ENCODE measurements around the gene RPS6KB1. TPM values are rescaled to one million over a fixed set of nuclear protein-coding genes. Genes with fewer than 3 reads are reported as not detected.
"Not testable (repeated sequence)": the region's sequence is repeated elsewhere in the genome, so short reads cannot be mapped to it uniquely, and the experiment has no call there.

The RPS6KB1 gene
- total RNA-seq, 1 donor from 2014 or later: 38.6 TPM

DNA sequence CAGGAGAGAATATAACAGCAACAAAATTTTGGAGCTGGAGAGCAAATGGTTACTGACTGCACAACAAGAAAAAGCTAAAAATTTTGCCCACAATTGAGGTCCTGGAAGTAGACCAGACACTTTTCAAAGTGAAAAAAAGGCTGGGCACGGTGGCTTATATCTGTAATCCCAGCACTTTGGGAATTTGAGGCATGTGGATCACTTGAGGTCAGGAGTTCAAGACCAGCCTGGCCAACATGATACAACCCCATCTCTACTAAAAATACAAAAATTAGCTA, 23.0 kb upstream of the RPS6KB1 start:
- TF ChIP-seq, protein P1, sequence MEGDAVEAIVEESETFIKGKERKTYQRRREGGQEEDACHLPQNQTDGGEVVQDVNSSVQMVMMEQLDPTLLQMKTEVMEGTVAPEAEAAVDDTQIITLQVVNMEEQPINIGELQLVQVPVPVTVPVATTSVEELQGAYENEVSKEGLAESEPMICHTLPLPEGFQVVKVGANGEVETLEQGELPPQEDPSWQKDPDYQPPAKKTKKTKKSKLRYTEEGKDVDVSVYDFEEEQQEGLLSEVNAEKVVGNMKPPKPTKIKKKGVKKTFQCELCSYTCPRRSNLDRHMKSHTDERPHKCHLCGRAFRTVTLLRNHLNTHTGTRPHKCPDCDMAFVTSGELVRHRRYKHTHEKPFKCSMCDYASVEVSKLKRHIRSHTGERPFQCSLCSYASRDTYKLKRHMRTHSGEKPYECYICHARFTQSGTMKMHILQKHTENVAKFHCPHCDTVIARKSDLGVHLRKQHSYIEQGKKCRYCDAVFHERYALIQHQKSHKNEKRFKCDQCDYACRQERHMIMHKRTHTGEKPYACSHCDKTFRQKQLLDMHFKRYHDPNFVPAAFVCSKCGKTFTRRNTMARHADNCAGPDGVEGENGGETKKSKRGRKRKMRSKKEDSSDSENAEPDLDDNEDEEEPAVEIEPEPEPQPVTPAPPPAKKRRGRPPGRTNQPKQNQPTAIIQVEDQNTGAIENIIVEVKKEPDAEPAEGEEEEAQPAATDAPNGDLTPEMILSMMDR (IDR thresholded peaks at IDR 0.05): no peak

DNA sequence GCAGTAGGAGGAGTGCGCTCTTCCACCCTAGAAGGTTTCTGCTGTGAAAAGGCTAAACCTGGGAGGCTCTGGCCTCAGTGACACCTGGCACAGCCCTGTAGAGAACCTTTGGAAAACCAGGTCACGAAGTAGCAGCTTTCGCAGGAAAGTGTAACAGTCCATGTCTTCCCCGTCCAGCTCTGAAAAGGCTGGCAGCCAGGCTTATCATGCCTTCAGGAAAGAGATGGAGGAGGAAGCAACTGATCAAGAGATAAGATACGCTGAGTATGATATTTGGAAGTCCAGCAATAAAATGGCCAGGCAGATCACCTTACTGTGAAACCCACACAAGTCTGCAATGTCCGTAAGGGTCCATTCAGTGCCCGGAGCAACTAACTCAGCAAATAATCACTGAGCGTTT, 22.4 kb upstream of the RPS6KB1 start:
- Mint-ChIP-seq H3K4me3 (ENCODE audit: unreplicated experiment) (no peak overlapping the region), H3K27me3 (ENCODE audit: unreplicated experiment) (no peaks in the 10 kb centered on the region), H3K4me1 (ENCODE audit: unreplicated experiment) (no peaks in the 10 kb centered on the region), H3K27ac (ENCODE audit: unreplicated experiment) (no peak overlapping the region), H3K9me3 (ENCODE audit: unreplicated experiment) (no peaks in the 10 kb centered on the region), H3K36me3 (ENCODE audit: unreplicated experiment) (peaks cover 4% of the 10 kb centered on the region)
- DNase-seq (ENCODE audit: extremely low spot score, unreplicated experiment): no peak
- TF ChIP-seq, protein P1 (IDR thresholded peaks at IDR 0.05): no peak

More for the DNA sequence above, 23.0 kb upstream of the RPS6KB1 start:
- no peaks in the 10 kb centered on the region for H3K4me1 Mint-ChIP-seq (ENCODE audit: unreplicated experiment)
- H3K9me3 Mint-ChIP-seq (ENCODE audit: unreplicated experiment): no peaks in the 10 kb centered on the region
- no peak for DNase-seq (ENCODE audit: extremely low spot score, unreplicated experiment)
- H3K36me3 Mint-ChIP-seq (ENCODE audit: unreplicated experiment): peaks cover 4% of the 10 kb centered on the region
- H3K4me3 Mint-ChIP-seq (ENCODE audit: unreplicated experiment): no peak overlapping the region
- H3K27ac Mint-ChIP-seq (ENCODE audit: unreplicated experiment): no peak overlapping the region
- no peaks in the 10 kb centered on the region for H3K27me3 Mint-ChIP-seq (ENCODE audit: unreplicated experiment)

DNA sequence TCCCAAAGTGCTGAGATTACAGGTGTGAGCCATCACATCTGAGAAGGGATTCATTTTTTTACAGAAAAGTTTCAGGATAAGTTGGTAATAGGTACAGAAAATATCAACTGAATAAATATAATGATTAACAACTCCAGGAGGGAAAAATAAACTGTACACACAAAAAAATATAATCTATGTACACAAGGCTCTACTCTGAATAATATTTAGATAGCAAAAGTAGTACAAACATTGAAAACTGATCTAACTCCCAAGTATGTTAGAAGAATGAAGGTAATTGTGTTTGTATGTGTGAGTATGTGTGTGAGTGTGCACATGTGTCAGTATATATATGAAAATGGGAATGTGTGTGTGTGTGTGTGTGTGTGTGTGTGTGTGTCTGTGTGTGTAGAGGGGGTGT, 20.6 kb upstream of the RPS6KB1 start:
- no peaks in the 10 kb centered on the region for H3K9me3 Mint-ChIP-seq (ENCODE audit: unreplicated experiment)
- TF ChIP-seq, protein P1 (IDR thresholded peaks at IDR 0.05): no peak
- no peaks in the 10 kb centered on the region for H3K4me1 Mint-ChIP-seq (ENCODE audit: unreplicated experiment)
- no peaks in the 10 kb centered on the region for H3K27me3 Mint-ChIP-seq (ENCODE audit: unreplicated experiment)
- no peak for DNase-seq (ENCODE audit: extremely low spot score, unreplicated experiment)
- H3K36me3 Mint-ChIP-seq (ENCODE audit: unreplicated experiment): peaks cover 6% of the 10 kb centered on the region
- no peak overlapping the region for H3K4me3 Mint-ChIP-seq (ENCODE audit: unreplicated experiment)
- no peak overlapping the region for H3K27ac Mint-ChIP-seq (ENCODE audit: unreplicated experiment)

DNA sequence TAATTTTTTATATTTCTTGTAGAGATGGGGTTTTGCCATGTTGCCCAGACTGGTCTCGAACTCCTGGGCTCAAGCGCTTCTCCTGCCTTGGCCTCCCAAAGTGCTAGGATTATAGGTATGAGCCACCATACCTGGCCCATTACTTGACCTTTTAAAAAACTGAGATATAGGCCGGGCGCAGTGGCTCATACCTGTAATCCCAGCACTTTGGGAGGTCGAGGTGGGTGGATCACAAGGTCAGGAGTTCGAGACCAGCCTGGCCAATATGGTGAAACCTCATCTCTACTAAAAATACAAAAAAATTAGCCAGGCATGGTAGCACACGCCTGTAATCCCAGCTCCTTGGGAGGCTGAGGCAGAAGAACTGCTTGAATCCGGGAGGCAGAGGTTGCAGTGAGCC, 19.5 kb upstream of the RPS6KB1 start:
- H3K9me3 Mint-ChIP-seq (ENCODE audit: unreplicated experiment); DNase-seq (ENCODE audit: extremely low spot score, unreplicated experiment); H3K4me3 Mint-ChIP-seq (ENCODE audit: unreplicated experiment); H3K27me3 Mint-ChIP-seq (ENCODE audit: unreplicated experiment); H3K27ac Mint-ChIP-seq (ENCODE audit: unreplicated experiment); H3K4me1 Mint-ChIP-seq (ENCODE audit: unreplicated experiment): not testable (repeated sequence)
- H3K36me3 Mint-ChIP-seq (ENCODE audit: unreplicated experiment): peaks cover 14% of the 10 kb centered on the region

DNA sequence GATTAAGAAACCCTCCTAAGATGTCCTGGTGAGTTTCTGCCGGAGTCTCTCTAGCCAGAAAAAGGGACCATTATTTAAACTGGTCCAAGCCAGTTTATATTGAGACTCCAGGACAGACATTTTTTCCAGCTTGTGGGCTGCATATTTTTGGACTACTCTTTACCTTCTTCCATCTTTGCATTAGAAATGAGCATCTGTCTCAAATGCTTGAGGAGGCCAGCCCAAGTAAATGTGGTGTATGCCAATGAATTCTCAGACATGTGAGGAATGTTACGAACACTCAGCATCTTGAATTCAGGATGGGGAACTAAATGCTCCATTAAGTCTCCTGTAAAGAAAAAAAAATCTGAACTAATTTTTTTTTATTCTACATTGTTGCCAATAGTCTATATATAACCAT, 18.5 kb upstream of the RPS6KB1 start:
- Mint-ChIP-seq H3K27ac (ENCODE audit: unreplicated experiment) (no peak overlapping the region), H3K9me3 (ENCODE audit: unreplicated experiment) (no peaks in the 10 kb centered on the region), H3K36me3 (ENCODE audit: unreplicated experiment) (peaks cover 14% of the 10 kb centered on the region), H3K4me3 (ENCODE audit: unreplicated experiment) (no peak overlapping the region), H3K4me1 (ENCODE audit: unreplicated experiment) (no peaks in the 10 kb centered on the region), H3K27me3 (ENCODE audit: unreplicated experiment) (no peaks in the 10 kb centered on the region)
- DNase-seq (ENCODE audit: extremely low spot score, unreplicated experiment): no peak
- TF ChIP-seq, protein P1 (IDR thresholded peaks at IDR 0.05): no peak

DNA sequence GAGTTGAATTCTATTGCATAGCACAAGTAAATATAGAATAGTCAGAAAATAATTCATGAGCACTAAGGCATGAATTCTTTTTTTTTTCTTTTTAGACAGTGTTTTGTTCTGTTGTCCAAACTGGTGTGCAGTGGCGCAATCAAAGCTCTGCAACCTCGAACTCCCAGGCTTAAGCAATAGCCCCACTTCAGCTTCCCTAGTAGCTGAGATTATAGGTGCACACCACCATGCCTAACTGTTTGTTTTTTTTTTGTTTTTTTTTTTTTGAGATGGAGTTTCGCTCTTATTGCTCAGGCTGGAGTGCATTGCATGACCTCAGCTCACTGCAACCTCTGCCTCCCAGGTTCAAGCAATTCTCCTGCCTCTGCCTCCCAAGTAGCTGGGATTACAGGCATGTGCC, 16.8 kb upstream of the RPS6KB1 start:
- no peak for DNase-seq (ENCODE audit: extremely low spot score, unreplicated experiment)
- Mint-ChIP-seq H3K27ac (ENCODE audit: unreplicated experiment) (no peak overlapping the region), H3K4me3 (ENCODE audit: unreplicated experiment) (no peak overlapping the region), H3K9me3 (ENCODE audit: unreplicated experiment) (no peaks in the 10 kb centered on the region), H3K4me1 (ENCODE audit: unreplicated experiment) (no peaks in the 10 kb centered on the region), H3K27me3 (ENCODE audit: unreplicated experiment) (no peaks in the 10 kb centered on the region), H3K36me3 (ENCODE audit: unreplicated experiment) (peaks cover 16% of the 10 kb centered on the region)
- TF ChIP-seq, protein P1 (IDR thresholded peaks at IDR 0.05): no peak
